BLaER1 treated with 17β-estradiol and CSF1 and Interleukin-3, amounts not matched to agents 10 nM and 100 nM (cell line): Measurements from ENCODE around the gene OSGIN1.

ENCODE experiments used
- H3K27ac ChIP-seq, 11 experiments: shearing (Covaris generic); formaldehyde crosslinking; 2 replicates each; pipeline ENCODE4 v1.8.1; 2022
- H3K27me3 ChIP-seq, 11 experiments: shearing (Covaris generic); formaldehyde crosslinking; 2 replicates each; pipeline ENCODE4 v1.8.1; 2022
- H3K36me3 ChIP-seq, 11 experiments: shearing (Covaris generic); formaldehyde crosslinking; 2 replicates each; pipeline ENCODE4 v1.8.1; 2022
- H3K4me1 ChIP-seq, 10 experiments: shearing (Covaris generic); formaldehyde crosslinking; 2 replicates each; pipeline ENCODE4 v1.8.1; 2022
- H3K4me2 ChIP-seq, 11 experiments: shearing (Covaris generic); formaldehyde crosslinking; 2 replicates each; pipeline ENCODE4 v1.8.1; 2022
- H3K4me3 ChIP-seq, 10 experiments: shearing (Covaris generic); formaldehyde crosslinking; 2 replicates each; pipeline ENCODE4 v1.8.1; 2022
- H3K9ac ChIP-seq, 11 experiments: shearing (Covaris generic); formaldehyde crosslinking; 2 replicates each; pipeline ENCODE4 v1.8.1; 2022
- H3K9me3 ChIP-seq, 11 experiments: shearing (Covaris generic); formaldehyde crosslinking; replicated peaks in 1 of 11; 2 replicates each; pipeline ENCODE4 v1.8.1; 2022
- H4K20me1 ChIP-seq, 11 experiments: shearing (Covaris generic); formaldehyde crosslinking; 2 replicates each; pipeline ENCODE4 v1.8.1; 2022
- Cebpa-rat ChIP-seq, 11 experiments: shearing (Covaris generic); IDR thresholded peaks; 2 replicates each; pipeline ENCODE4 v1.8.1; 2022

OSGIN1 gene

GRCh38 chr16:83913245-83913633, 39.8 kb upstream of the OSGIN1 start:
- H4K20me1 ChIP-seq = peaks cover 0 to 46% (median 24%) of the 10 kb centered on the region in 11 experiments; a peak in 13 of 22 replicates
- no peak overlapping the region for H3K4me3 ChIP-seq
- no peak for TF ChIP-seq Cebpa-rat (IDR thresholded peaks at IDR 0.05)
- H3K9ac ChIP-seq = no peak overlapping the region
- H3K27ac ChIP-seq = no peak overlapping the region
- peaks cover 0 to 17% (median 10%) of the 10 kb centered on the region in 10 experiments; a peak in 13 of 20 replicates for H3K4me1 ChIP-seq
- H3K4me2 ChIP-seq = no peak overlapping the region
- H3K27me3 ChIP-seq = no peaks in the 10 kb centered on the region
- no peaks in the 10 kb centered on the region; a peak in 1 of 22 replicates for H3K9me3 ChIP-seq
- H3K36me3 ChIP-seq = peaks cover 83 to 97% (median 92%) of the 10 kb centered on the region in 11 experiments

- TF ChIP-seq Cebpa-rat (IDR thresholded peaks at IDR 0.05) = no peak
- peaks cover 83 to 97% (median 92%) of the 10 kb centered on the region in 11 experiments for H3K36me3 ChIP-seq
- H3K4me1 ChIP-seq = peaks cover 0 to 17% (median 10%) of the 10 kb centered on the region in 10 experiments; a peak in 13 of 20 replicates
- no peak overlapping the region for H3K4me3 ChIP-seq
- H3K9me3 ChIP-seq = no peaks in the 10 kb centered on the region; a peak in 1 of 22 replicates
- H4K20me1 ChIP-seq = peaks cover 0 to 46% (median 20%) of the 10 kb centered on the region in 11 experiments; a peak in 13 of 22 replicates
- H3K27ac ChIP-seq = no peak overlapping the region
- H3K9ac ChIP-seq = no peak overlapping the region
- no peak overlapping the region for H3K4me2 ChIP-seq
- H3K27me3 ChIP-seq = no peaks in the 10 kb centered on the region
Observed at GRCh38 chr16:83914091-83914710, 38.8 kb upstream of the OSGIN1 start.

DNA sequence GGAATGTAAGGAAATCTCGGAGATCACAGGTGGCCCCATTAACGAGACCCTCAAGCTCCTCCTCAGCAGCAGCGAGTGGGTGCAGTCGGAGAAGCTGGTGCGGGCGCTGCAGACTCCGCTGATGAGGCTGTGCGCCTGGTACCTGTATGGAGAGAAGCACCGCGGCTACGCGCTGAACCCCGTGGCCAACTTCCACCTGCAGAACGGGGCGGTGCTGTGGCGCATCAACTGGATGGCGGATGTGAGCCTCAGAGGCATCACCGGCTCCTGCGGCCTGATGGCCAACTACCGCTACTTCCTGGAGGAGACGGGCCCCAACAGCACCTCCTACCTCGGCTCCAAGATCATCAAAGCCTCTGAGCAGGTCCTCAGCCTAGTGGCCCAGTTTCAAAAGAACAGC, 38.0 kb upstream of the OSGIN1 start:
- Histone ChIP-seq H3K9me3 (no peaks in the 10 kb centered on the region; a peak in 1 of 22 replicates), H3K27me3 (no peaks in the 10 kb centered on the region), H3K9ac (peak overlapping the region in 1 of 11 experiments; percentile 25; a peak in 1 of 22 replicates), H3K4me2 (peak overlapping the region in 5 of 11 experiments; percentile 29 to 44 (median 42); a peak in 9 of 22 replicates), H3K27ac (no peak overlapping the region), H3K4me3 (no peak overlapping the region), H4K20me1 (peaks cover 0 to 52% (median 20%) of the 10 kb centered on the region in 11 experiments; a peak in 13 of 22 replicates), H3K4me1 (peaks cover 0 to 17% (median 10%) of the 10 kb centered on the region in 10 experiments; a peak in 13 of 20 replicates), H3K36me3 (peaks cover 81 to 97% (median 92%) of the 10 kb centered on the region in 11 experiments)
- no peak for TF ChIP-seq Cebpa-rat (IDR thresholded peaks at IDR 0.05)

DNA sequence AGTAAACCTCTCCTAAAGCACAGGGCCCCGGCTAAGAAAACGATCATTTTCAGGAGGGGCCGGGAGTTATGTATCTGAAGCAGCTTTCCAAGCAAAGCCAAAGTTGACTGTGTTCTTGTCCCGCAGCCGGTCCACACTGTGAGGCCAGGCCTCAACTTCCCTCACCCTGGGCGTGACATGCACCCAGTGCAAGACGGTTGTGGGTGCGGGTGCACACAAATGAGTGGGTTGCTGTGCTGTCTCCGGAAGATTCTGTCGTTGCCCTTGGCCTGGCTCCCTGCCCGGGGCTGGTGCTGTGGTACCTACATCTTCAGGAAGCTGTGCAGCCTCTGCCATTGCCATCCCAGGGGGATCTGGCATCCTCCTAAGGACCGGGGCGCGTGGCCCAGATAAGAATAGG, 37.5 kb upstream of the OSGIN1 start:
- Histone ChIP-seq H3K27me3 (no peaks in the 10 kb centered on the region), H3K36me3 (peaks cover 80 to 97% (median 91%) of the 10 kb centered on the region in 11 experiments), H3K27ac (no peak overlapping the region), H3K4me3 (no peak overlapping the region), H3K9ac (peak overlapping the region in 1 of 11 experiments; percentile 25; a peak in 1 of 22 replicates), H3K4me2 (peak overlapping the region in 5 of 11 experiments; percentile 29 to 44 (median 42); a peak in 11 of 22 replicates), H3K4me1 (peaks cover 0 to 17% (median 10%) of the 10 kb centered on the region in 10 experiments; a peak in 13 of 20 replicates), H4K20me1 (peaks cover 0 to 56% (median 20%) of the 10 kb centered on the region in 11 experiments; a peak in 13 of 22 replicates), H3K9me3 (no peaks in the 10 kb centered on the region; a peak in 1 of 22 replicates)
- no peak for TF ChIP-seq Cebpa-rat (IDR thresholded peaks at IDR 0.05)

GRCh38 chr16:83917152-83918120, 35.6 kb upstream of the OSGIN1 start:
- H3K9me3 ChIP-seq = no peaks in the 10 kb centered on the region; a peak in 1 of 22 replicates
- H3K27me3 ChIP-seq = no peaks in the 10 kb centered on the region
- no peak overlapping the region for H3K4me2 ChIP-seq
- H4K20me1 ChIP-seq = peaks cover 0 to 53% (median 20%) of the 10 kb centered on the region in 11 experiments; a peak in 14 of 22 replicates
- H3K4me3 ChIP-seq = no peak overlapping the region
- H3K36me3 ChIP-seq = peaks cover 62 to 81% (median 74%) of the 10 kb centered on the region in 11 experiments
- no peak overlapping the region for H3K27ac ChIP-seq
- no peak overlapping the region for H3K9ac ChIP-seq
- H3K4me1 ChIP-seq = peaks cover 0 to 17% (median 10%) of the 10 kb centered on the region in 10 experiments; a peak in 13 of 20 replicates
- no peak for TF ChIP-seq Cebpa-rat (IDR thresholded peaks at IDR 0.05)

DNA sequence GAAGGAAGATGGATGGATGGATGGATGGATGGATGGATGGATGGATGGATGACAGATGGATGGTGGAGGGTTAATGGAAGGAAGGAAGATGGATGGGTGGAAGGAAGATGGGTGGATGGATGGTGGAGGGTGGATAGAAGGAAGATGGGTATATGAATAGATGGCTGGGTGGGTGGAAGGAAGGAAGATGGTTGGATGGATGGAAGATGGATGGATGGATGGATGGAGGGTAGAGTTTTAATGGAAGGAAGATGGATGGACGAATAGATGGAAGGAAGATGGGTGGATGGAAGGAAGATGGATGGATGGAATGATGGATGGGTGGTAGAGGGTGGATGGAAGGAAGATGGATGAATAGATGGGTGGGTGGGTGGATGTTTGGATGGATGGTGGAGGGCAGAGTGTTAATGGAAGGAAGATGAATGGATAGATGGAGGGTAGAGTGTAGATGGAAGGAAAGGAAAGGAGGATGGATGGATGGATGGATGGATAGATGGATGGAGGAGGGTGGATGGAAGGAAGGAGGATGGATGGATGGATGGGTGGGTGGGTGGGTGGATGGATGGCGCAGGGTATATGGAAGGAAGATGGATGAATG, 32.0 kb upstream of the OSGIN1 start:
- Histone ChIP-seq H3K9ac (no peak overlapping the region), H4K20me1 (peaks cover 0 to 63% (median 4%) of the 10 kb centered on the region in 11 experiments; a peak in 12 of 22 replicates), H3K4me3 (no peak overlapping the region), H3K27ac (no peak overlapping the region), H3K27me3 (no peaks in the 10 kb centered on the region), H3K36me3 (peaks cover 33 to 56% (median 38%) of the 10 kb centered on the region in 11 experiments), H3K9me3 (no peaks in the 10 kb centered on the region; a peak in 1 of 22 replicates), H3K4me2 (no peak overlapping the region), H3K4me1 (peaks cover 0 to 1% (median 0%) of the 10 kb centered on the region in 10 experiments; a peak in 3 of 20 replicates)
- no peak for TF ChIP-seq Cebpa-rat (IDR thresholded peaks at IDR 0.05)

DNA sequence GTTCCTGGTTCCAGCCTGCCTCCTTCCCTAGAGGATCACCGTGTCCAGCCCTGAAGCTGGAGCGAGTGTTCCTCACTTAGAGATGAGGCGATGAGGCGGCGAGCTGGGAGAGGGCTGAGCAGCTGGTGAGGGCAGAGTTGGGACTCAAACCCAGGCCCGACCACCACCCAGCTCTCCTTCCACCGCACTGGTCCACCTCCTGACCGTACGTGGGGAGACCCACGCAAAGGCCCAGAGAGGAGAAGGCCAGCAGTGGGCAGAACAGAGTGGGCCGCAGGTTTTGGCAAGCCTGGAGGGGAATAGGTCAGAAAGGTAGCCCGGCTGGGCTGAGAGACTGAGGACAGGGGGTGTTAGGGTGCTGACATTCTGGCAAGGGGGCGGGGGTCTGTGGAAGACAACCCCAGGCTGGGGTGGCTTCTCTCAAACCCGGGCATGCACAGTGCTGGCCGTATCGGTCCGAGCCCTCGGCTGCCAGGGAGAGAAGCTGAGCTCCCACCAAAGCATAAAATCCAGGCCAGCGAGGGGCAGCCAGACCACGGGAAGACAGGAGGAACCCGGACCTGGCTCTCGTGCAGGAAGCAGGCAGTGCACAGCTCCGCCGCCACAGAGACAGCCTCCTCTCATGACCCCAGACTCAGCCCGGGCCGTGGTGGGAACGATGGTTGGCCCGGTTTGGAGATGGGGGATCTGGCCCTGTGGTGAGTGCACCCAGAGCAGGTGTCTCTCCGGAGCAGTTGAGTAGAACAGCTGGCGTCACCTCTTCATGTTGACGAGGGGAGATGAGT, 29.3 kb upstream of the OSGIN1 start:
- H3K4me3 ChIP-seq = no peak overlapping the region

GRCh38 chr16:83924686-83925085, 28.4 kb upstream of the OSGIN1 start:
- H3K4me3 ChIP-seq = no peak overlapping the region
- peaks cover 0 to 57% (median 5%) of the 10 kb centered on the region in 11 experiments; a peak in 9 of 22 replicates for H4K20me1 ChIP-seq
- H3K4me1 ChIP-seq = peaks cover 0 to 5% (median 0%) of the 10 kb centered on the region in 10 experiments; a peak in 1 of 20 replicates
- no peaks in the 10 kb centered on the region for H3K9me3 ChIP-seq
- no peak overlapping the region for H3K27ac ChIP-seq
- H3K9ac ChIP-seq = no peak overlapping the region
- peaks cover 3 to 23% (median 7%) of the 10 kb centered on the region in 11 experiments; a peak in 19 of 22 replicates for H3K36me3 ChIP-seq
- H3K27me3 ChIP-seq = no peaks in the 10 kb centered on the region
- H3K4me2 ChIP-seq = no peak overlapping the region
- TF ChIP-seq Cebpa-rat (IDR thresholded peaks at IDR 0.05) = no peak

More for the DNA sequence above, 29.3 kb upstream of the OSGIN1 start:
- Histone ChIP-seq H3K4me2 (no peak overlapping the region), H3K27ac (no peak overlapping the region), H3K9ac (no peak overlapping the region), H4K20me1 (peaks cover 0 to 60% (median 5%) of the 10 kb centered on the region in 11 experiments; a peak in 9 of 22 replicates), H3K36me3 (peaks cover 12 to 32% (median 16%) of the 10 kb centered on the region in 11 experiments), H3K9me3 (no peaks in the 10 kb centered on the region), H3K27me3 (no peaks in the 10 kb centered on the region), H3K4me1 (peaks cover 0 to 5% (median 0%) of the 10 kb centered on the region in 10 experiments; a peak in 1 of 20 replicates)
- no peak for TF ChIP-seq Cebpa-rat (IDR thresholded peaks at IDR 0.05)
